HG03139 (cell line): Measurements from ENCODE around the gene HDAC6.

ENCODE experiments used
- ATAC-seq: cut with Tn5 transposase; IDR thresholded peaks from one replicate; pipeline ENCODE4 v1.9.1; 2021; ENCODE audit not compliant: unreplicated experiment

Gene HDAC6

GRCh38 chrX:48801280-48802088, at the start of gene HDAC6:
HDAC6 (plus strand) TSS chrX:48802067; CDS start chrX:48802693, 626 bp downstream.
- peak; percentile 82 for ATAC-seq

GRCh38 chrX:48752498-48752897, 49.4 kb upstream of the HDAC6 start:
- ATAC-seq = no peak

- ATAC-seq = no peak
Observed at GRCh38 chrX:48753708-48754228, 48.1 kb upstream of the HDAC6 start.

GRCh38 chrX:48754238-48754637, 47.6 kb upstream of the HDAC6 start:
- ATAC-seq = no peak

GRCh38 chrX:48761674-48762471, 40.0 kb upstream of the HDAC6 start, which contains the start of gene GLOD5:
GLOD5 (plus strand) TSS chrX:48761747; CDS start chrX:48761791, 44 bp downstream.
- no peak for ATAC-seq

- no peak for ATAC-seq
Observed at GRCh38 chrX:48769230-48769629, 32.6 kb upstream of the HDAC6 start.

- no peak for ATAC-seq
Observed at GRCh38 chrX:48770296-48770695, 31.6 kb upstream of the HDAC6 start.

- ATAC-seq = no peak
Observed at GRCh38 chrX:48772602-48773001, 29.3 kb upstream of the HDAC6 start.

GRCh38 chrX:48776818-48777439, 24.9 kb upstream of the HDAC6 start:
- ATAC-seq = no peak

- no peak for ATAC-seq
Observed at GRCh38 chrX:48779399-48779798, 22.5 kb upstream of the HDAC6 start.

GRCh38 chrX:48781705-48782104, 20.2 kb upstream of the HDAC6 start:
- ATAC-seq = no peak

GRCh38 chrX:48782216-48782615, 19.7 kb upstream of the HDAC6 start:
- no peak for ATAC-seq

- ATAC-seq = no peak
Observed at GRCh38 chrX:48782795-48783194, 19.1 kb upstream of the HDAC6 start.

- ATAC-seq = no peak
Observed at GRCh38 chrX:48784726-48785125, 17.1 kb upstream of the HDAC6 start.

GRCh38 chrX:48785186-48785539, 16.7 kb upstream of the HDAC6 start:
- ATAC-seq = no peak

GRCh38 chrX:48785540-48786214, 16.2 kb upstream of the HDAC6 start:
- ATAC-seq = no peak

- no peak for ATAC-seq
Observed at GRCh38 chrX:48786341-48786800, 15.5 kb upstream of the HDAC6 start, which contains the start of gene GATA1. GATA1 (plus strand) TSS chrX:48786590; CDS start chrX:48791110, 4,520 bp downstream.

GRCh38 chrX:48786825-48787504, 14.9 kb upstream of the HDAC6 start:
- no peak for ATAC-seq

- ATAC-seq = no peak
Observed at GRCh38 chrX:48787505-48788443, 14.1 kb upstream of the HDAC6 start.
